ENCODE results near the gene RBM20. TPM values are rescaled to one million over a fixed set of nuclear protein-coding genes. Genes with fewer than 3 reads are reported as not detected.

Gene RBM20
- total RNA-seq, 1 experiment from 2014 or later = 0.10 TPM

DNA sequence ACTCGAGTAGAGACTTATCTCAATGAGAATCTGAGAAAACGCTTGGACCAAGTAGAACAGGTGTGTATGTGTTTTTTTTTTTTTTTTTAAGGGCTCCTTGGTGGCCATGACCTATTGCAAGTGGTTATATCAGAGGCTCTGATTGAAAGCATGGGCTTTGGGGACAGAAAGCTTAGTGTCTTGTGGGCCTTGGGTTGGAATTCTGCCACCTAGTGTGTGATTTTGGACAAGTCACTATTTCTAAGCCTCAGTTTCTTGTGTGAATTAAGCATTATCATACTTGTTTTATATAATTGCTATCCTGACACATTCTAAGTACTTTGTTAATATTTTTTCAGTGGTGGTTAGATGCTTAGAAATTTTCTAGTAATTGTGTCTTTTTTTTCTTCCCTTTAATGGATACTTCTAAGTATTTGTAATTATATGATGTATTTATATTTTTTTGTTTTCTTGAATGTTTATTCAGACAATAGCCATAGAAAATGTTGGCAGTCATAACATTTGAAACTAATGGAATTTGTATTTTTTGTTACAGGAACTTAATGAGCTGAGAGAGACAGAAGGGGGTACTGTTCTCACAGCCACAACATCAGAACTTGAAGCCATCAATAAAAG lies 43.5 kb upstream of the RBM20 start:
- H3K4me1 ChIP-seq (ENCODE audit: control insufficient read depth, insufficient read depth, low read length) = no peaks in the 10 kb centered on the region
- H3K27me3 ChIP-seq (ENCODE audit: control insufficient read depth, insufficient read depth, low read length) = no peaks in the 10 kb centered on the region
- no TSS peak for BruUV-seq (replicated peaks)
- no peaks in the 10 kb centered on the region for H3K9me3 ChIP-seq (ENCODE audit: control insufficient read depth, insufficient read depth, low read depth, low read length)
- ChIA-PET POLR2A (interaction anchor here (1.0 kb wide), 1 partner anchor 9 kb away, joined by 3 read pairs; no protein-coding TSS in a partner anchor), CTCF (interaction anchor here (0.6 kb wide), 2 partner anchors 17 to 71 kb away, joined by 4 to 6 read pairs; no protein-coding TSS in a partner anchor)
- no peak overlapping the region for H3K27ac ChIP-seq (ENCODE audit: low read length)
- peak; percentile 57 for DNase-seq (ENCODE audit: low read depth, low spot score)
- peak; percentile 87 for ATAC-seq
- in situ Hi-C loops (cut with HindIII; ENCODE audit: low pct_unique_long_range_greater_than_20kb, low sequenced_read_pairs) = no loop called here
- H3K4me3 ChIP-seq (ENCODE audit: low read depth in 2 of 2, low read length in 2 of 2) = no peak overlapping the region
- peaks cover 73% of the 10 kb centered on the region for H3K36me3 ChIP-seq (ENCODE audit: control insufficient read depth, insufficient read depth, low read length)
- intact Hi-C loops (cut with micrococcal nuclease; ENCODE audit: unreplicated experiment) = loop anchor here (2.0 kb wide), 1 partner anchor 290 kb away; no protein-coding TSS in a partner anchor
- TF ChIP-seq CTCF (IDR thresholded peaks at IDR 0.05) (peak; percentile 81), POLR2AphosphoS5 (IDR thresholded peaks at IDR 0.05; ENCODE audit: low read depth, low read length) (no peak)

GRCh38 chr10:110601581-110601980 lies 42.6 kb upstream of the RBM20 start:
- no peaks in the 10 kb centered on the region for H3K27me3 ChIP-seq (ENCODE audit: control insufficient read depth, insufficient read depth, low read length)
- no peak for DNase-seq (ENCODE audit: low read depth, low spot score)
- in situ Hi-C loops (cut with HindIII; ENCODE audit: low pct_unique_long_range_greater_than_20kb, low sequenced_read_pairs) = no loop called here
- H3K4me3 ChIP-seq (ENCODE audit: low read depth in 2 of 2, low read length in 2 of 2) = no peak overlapping the region
- no peak overlapping the region for H3K27ac ChIP-seq (ENCODE audit: low read length)
- H3K4me1 ChIP-seq (ENCODE audit: control insufficient read depth, insufficient read depth, low read length) = no peaks in the 10 kb centered on the region
- BruUV-seq (replicated peaks) = no TSS peak
- TF ChIP-seq REST (IDR thresholded peaks at IDR 0.05; ENCODE audit: insufficient read depth in 1 of 2, low read depth in 2 of 2, low read length in 1 of 2) (no peak), SIN3A (IDR thresholded peaks at IDR 0.05; ENCODE audit: borderline replicate concordance, insufficient read depth, low read depth, low read length) (no peak), CTCF (IDR thresholded peaks at IDR 0.05) (no peak), POLR2AphosphoS5 (IDR thresholded peaks at IDR 0.05; ENCODE audit: low read depth, low read length) (no peak), TCF7L2 (IDR thresholded peaks at IDR 0.05; ENCODE audit: low read depth, low read length) (no peak)
- ChIA-PET CTCF (no interaction called here), POLR2A (no interaction called here)
- no peak for ATAC-seq
- intact Hi-C loops (cut with micrococcal nuclease; ENCODE audit: unreplicated experiment) = loop anchor here (2.0 kb wide), 1 partner anchor 291 kb away; no protein-coding TSS in a partner anchor
- peaks cover 74% of the 10 kb centered on the region for H3K36me3 ChIP-seq (ENCODE audit: control insufficient read depth, insufficient read depth, low read length)
- no peaks in the 10 kb centered on the region for H3K9me3 ChIP-seq (ENCODE audit: control insufficient read depth, insufficient read depth, low read depth, low read length)

All from Panc1 (cell line).